Transverse colon (tissue), 3 donors: ENCODE data around the gene CACNA1C.

Experiments
- CTCF ChIP-seq, 5 experiments: fragments of 200-600 bp in 3 of 5; fragments of 450-650 bp in 2 of 5; sonication (generic) in 3 of 5; IDR thresholded peaks; 1 replicate in 2 of 5; 2 replicates in 3 of 5; pipeline ENCODE4 v1.5.1; 2016 to 2017; ENCODE audit warnings: antibody characterized with exemption in 5 of 5, inconsistent platforms in 3 of 5, mild to moderate bottlenecking in 2 of 5, moderate library complexity in 1 of 5
- POLR2A ChIP-seq: fragments of 450-650 bp; IDR thresholded peaks from one replicate; pipeline ENCODE4 v1.6.1; 2016; ENCODE audit warnings: antibody characterized with exemption, mild to moderate bottlenecking, moderate library complexity

DNA sequence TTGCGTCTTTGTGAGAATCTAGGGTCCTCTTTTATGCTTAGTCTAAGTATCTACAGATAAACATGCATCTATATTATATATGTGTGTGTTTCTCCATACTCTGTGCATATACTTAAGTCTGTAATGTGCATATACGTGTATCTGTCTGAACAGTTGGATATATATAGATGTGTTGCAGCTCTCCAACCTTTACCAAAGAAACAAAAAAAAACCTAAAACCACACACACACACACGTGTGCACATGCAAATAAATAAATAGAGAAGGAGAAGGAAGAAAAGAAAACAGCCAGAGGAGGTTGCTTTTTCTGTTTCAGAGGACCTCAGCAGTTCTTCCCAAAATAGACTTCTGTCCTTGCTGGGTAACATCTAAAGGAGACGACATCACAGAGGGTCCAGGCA, 244.9 kb downstream of the CACNA1C start:
- TF ChIP-seq CTCF (IDR thresholded peaks at IDR 0.05) (no peak), POLR2A (no peak)
